Gastroesophageal sphincter (tissue), 4 donors: ENCODE data around the gene KAT7. TPM values are rescaled to one million over a fixed set of nuclear protein-coding genes. Genes with fewer than 3 reads are reported as not detected.

Experiments
- ATAC-seq: fragments of 150-250 bp; one replicate; pipeline ENCODE4 v1.9.1; 2016; ENCODE audit warnings: mild to moderate bottlenecking, moderate library complexity
- H3K27ac ChIP-seq, 4 donors: fragments of 200-600 bp; sonication (generic) in 3 of 4; 1 replicate in 3 of 4; 2 replicates in 1 of 4; pipeline ENCODE4 v1.5.1; 2016 to 2019
- H3K27me3 ChIP-seq: fragments of 200-600 bp; sonication (generic); one replicate; pipeline ENCODE4 v1.5.1; 2019
- H3K36me3 ChIP-seq, 2 donors: fragments of 200-600 bp; sonication (generic); one replicate each; pipeline ENCODE4 v1.5.1; 2019; ENCODE audit warnings: control low read depth in 1 of 2
- H3K4me1 ChIP-seq, 3 donors: fragments of 200-600 bp; sonication (generic); 1 replicate in 2 of 3; 2 replicates in 1 of 3; pipeline ENCODE4 v1.5.1; 2016 to 2019; ENCODE audit warnings: control low read depth in 2 of 3
- H3K4me3 ChIP-seq, 2 donors: fragments of 200-600 bp; sonication (generic); one replicate each; pipeline ENCODE4 v1.5.1; 2019; ENCODE audit warnings: mild to moderate bottlenecking in 1 of 2, moderate library complexity in 1 of 2
- H3K9me3 ChIP-seq, 3 donors: fragments of 200-600 bp; sonication (generic); one replicate each; pipeline ENCODE4 v1.5.1; 2017 to 2019; ENCODE audit warnings: control low read depth in 2 of 3
- EP300 ChIP-seq: sonication (generic); formaldehyde crosslinking; IDR thresholded peaks from one replicate; pipeline ENCODE4 v1.6.1; 2017; ENCODE audit warnings: antibody characterized with exemption, mild to moderate bottlenecking
- POLR2A ChIP-seq, 2 donors: fragments of 450-650 bp; IDR thresholded peaks; one replicate each; pipeline ENCODE4 v1.6.1; 2017; ENCODE audit warnings: antibody characterized with exemption in 2 of 2, mild to moderate bottlenecking in 2 of 2, moderate library complexity in 1 of 2
- POLR2AphosphoS5 ChIP-seq: sonication (generic); formaldehyde crosslinking; IDR thresholded peaks from one replicate; pipeline ENCODE4 v1.6.1; 2017; ENCODE audit warnings: antibody characterized with exemption
- WGBS, 2 donors: methylation state at CpG; one replicate each; pipeline ENCODE4 v1.1.5; 2018; ENCODE audit warnings: low coverage in 1 of 2; 5-methylcytosine and 5-hydroxymethylcytosine counted together
- total RNA-seq, 4 donors: library from RNA; depleted of rRNA; stranded (reverse); fragments of >200 nt; gene quantifications; one replicate each; pipeline ENCODE4 v1.1.0, GENCODE V29; 2016
- TF ChIP-seq, protein P1 (sequence below), 4 experiments: fragments of 200-600 bp in 2 of 4; fragments of 450-650 bp in 2 of 4; sonication (generic) in 1 of 4; IDR thresholded peaks; one replicate each; pipeline ENCODE4 v1.5.1; 2017 to 2019; ENCODE audit warnings: antibody characterized with exemption in 4 of 4, mild to moderate bottlenecking in 2 of 4, moderate library complexity in 2 of 4

Gene KAT7
- total RNA-seq, 4 donors from 2014 or later: 37.7 to 54.1 (median 46.1) TPM

DNA sequence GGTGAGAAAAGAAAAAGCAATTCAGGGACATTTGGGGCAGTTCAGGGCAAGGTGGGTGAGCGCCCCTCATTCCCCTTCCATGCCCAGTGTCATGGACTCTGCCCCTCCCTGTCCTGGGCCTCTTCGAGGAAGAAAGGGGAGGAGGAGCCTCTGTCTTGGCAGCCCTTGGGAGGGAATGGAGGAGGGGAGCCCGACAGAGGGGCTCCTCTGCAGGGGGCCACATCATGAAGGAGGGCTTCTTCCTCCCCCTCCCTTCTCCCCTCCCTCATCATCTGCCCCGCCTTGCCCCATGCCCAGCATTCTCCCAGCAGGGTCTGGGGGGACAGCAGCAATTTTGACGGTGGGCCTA, 92.5 kb downstream of the KAT7 start:
- ATAC-seq: no peak
- H3K4me3 ChIP-seq: no peak overlapping the region
- WGBS, 2 donors: 36% methylated on average over 2 of the region's 5 CpGs; no CpG with 5 or more reads in 1 of the 2 donors
- H3K9me3 ChIP-seq: no peaks in the 10 kb centered on the region
- H3K4me1 ChIP-seq: peaks cover 0 to 10% (median 2%) of the 10 kb centered on the region in 3 donors
- peaks cover 73% of the 10 kb centered on the region for H3K27me3 ChIP-seq
- no peak overlapping the region for H3K27ac ChIP-seq
- H3K36me3 ChIP-seq: no peaks in the 10 kb centered on the region
- TF ChIP-seq, protein P1, sequence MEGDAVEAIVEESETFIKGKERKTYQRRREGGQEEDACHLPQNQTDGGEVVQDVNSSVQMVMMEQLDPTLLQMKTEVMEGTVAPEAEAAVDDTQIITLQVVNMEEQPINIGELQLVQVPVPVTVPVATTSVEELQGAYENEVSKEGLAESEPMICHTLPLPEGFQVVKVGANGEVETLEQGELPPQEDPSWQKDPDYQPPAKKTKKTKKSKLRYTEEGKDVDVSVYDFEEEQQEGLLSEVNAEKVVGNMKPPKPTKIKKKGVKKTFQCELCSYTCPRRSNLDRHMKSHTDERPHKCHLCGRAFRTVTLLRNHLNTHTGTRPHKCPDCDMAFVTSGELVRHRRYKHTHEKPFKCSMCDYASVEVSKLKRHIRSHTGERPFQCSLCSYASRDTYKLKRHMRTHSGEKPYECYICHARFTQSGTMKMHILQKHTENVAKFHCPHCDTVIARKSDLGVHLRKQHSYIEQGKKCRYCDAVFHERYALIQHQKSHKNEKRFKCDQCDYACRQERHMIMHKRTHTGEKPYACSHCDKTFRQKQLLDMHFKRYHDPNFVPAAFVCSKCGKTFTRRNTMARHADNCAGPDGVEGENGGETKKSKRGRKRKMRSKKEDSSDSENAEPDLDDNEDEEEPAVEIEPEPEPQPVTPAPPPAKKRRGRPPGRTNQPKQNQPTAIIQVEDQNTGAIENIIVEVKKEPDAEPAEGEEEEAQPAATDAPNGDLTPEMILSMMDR (IDR thresholded peaks at IDR 0.05): no peak
- TF ChIP-seq EP300 (no peak), POLR2AphosphoS5 (no peak), POLR2A (IDR thresholded peaks at IDR 0.05) (no peak)

DNA sequence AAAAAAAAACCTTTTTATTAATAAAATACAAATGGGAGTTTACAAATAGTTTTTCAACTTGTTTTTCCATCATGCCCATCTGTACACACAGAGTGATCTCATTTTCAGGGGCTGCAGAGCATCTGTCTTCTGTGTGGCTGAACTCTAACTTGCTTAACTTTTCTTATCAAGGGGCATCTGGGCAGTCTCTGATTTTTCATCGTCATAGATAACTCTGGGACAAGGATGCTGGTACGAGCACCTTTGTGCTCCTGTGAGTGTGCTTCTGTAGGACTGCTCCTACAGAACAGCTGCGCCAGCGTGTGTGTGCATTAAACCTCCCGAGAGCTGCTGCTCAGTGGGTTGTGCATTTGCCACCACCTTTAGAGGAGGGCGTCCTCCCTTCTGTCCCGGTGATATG, 94.0 kb downstream of the KAT7 start:
- H3K36me3 ChIP-seq: no peaks in the 10 kb centered on the region
- peaks cover 0 to 10% (median 2%) of the 10 kb centered on the region in 3 donors for H3K4me1 ChIP-seq
- no peak for TF ChIP-seq POLR2A (IDR thresholded peaks at IDR 0.05)
- 53 to 58% methylated on average over 3 of the region's 7 CpGs for WGBS, 2 donors
- no peak overlapping the region for H3K27ac ChIP-seq
- ATAC-seq: no peak
- H3K27me3 ChIP-seq: peaks cover 86% of the 10 kb centered on the region
- H3K9me3 ChIP-seq: no peaks in the 10 kb centered on the region
- no peak overlapping the region for H3K4me3 ChIP-seq

Other genes starting within 250 kb of the KAT7 start
- 10 to 100 TPM; 24.4 to 26.4 (median 25.0) TPM for gene NXPH3, start 212.8 kb upstream of the KAT7 start, total RNA-seq
- gene SPOP, start 110.6 kb upstream of the KAT7 start, total RNA-seq: 100 to 1,000 TPM; 159 to 268 (median 176) TPM
- gene SLC35B1, start 80.7 kb upstream of the KAT7 start, total RNA-seq: 10 to 100 TPM; 17.9 to 35.6 (median 19.5) TPM
- 10 to 100 TPM; 12.4 to 39.5 (median 19.8) TPM for gene FAM117A, start 24.6 kb upstream of the KAT7 start, total RNA-seq
- not detected for gene TAC4, start 59.4 kb downstream of the KAT7 start, total RNA-seq
- gene DLX4, start 180.5 kb downstream of the KAT7 start, total RNA-seq: under 1 TPM in 1 of 4 donors, not detected in 3; 0.35 TPM
- not detected for gene DLX3, start 206.5 kb downstream of the KAT7 start, total RNA-seq